Stomach (tissue), 4 donors: ENCODE results near the gene FERMT3.

ENCODE experiments used
- CTCF ChIP-seq, 7 experiments: fragments of 450-650 bp in 4 of 7; fragments of 200-600 bp in 3 of 7; sonication (generic) in 3 of 7; IDR thresholded peaks; one replicate each; pipeline ENCODE4 v1.5.1; 2016 to 2019; ENCODE audit warnings: antibody characterized with exemption in 7 of 7, control low read depth in 2 of 7, mild to moderate bottlenecking in 1 of 7
- POLR2A ChIP-seq, 4 donors: fragments of 450-650 bp; IDR thresholded peaks; one replicate each; pipeline ENCODE4 v1.6.1; 2016; ENCODE audit warnings: antibody characterized with exemption in 4 of 4, control low read depth in 2 of 4, mild to moderate bottlenecking in 1 of 4, moderate library complexity in 1 of 4

GRCh38 chr11:64170419-64170818 is 36.1 kb upstream of the FERMT3 start:
- TF ChIP-seq CTCF (IDR thresholded peaks at IDR 0.05) = no peak
- TF ChIP-seq POLR2A (IDR thresholded peaks at IDR 0.05) = no peak
